Measurements from ENCODE around the gene RPL28. TPM values are rescaled to one million over a fixed set of nuclear protein-coding genes. Genes with fewer than 3 reads are reported as not detected.
A peak's percentile ranks its signal among the peaks of the same experiment; 100 is the strongest.

The RPL28 gene
- total RNA-seq, 4 donors from 2014 or later: 116 to 394 (median 283) TPM

DNA sequence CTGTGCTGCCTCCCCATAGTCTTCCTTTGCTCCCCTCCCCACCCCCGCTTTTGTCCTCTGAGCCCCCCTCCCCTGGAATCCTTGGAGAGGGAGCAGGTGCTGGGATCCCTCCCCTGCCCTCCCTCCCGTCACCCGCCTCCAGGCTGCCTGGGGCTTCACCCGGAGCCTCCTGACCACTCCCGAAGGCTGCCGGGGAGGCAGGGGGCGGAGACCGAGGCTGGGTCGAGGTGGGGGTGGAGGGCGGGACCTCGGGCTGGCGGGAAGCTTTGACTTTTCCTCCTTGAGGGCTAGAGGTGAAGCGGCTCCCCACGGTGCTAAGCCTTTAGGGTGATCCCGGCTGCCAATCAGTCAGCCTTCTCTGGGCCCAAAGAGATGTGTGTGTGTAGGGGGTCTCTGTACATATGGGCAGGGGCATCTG lies 44.6 kb upstream of the RPL28 start:
- Histone ChIP-seq H3K4me3 (peak overlapping the region; percentile 70 to 94 (median 80)), H3K9me3 (no peaks in the 10 kb centered on the region), H3K27ac (peak overlapping the region; percentile 31 to 98 (median 94)), H3K36me3 (peaks cover 0 to 22% (median 0%) of the 10 kb centered on the region in 3 donors), H3K27me3 (no peaks in the 10 kb centered on the region), H3K4me1 (peaks cover 0 to 21% (median 14%) of the 10 kb centered on the region in 4 donors)
- DNase-seq: peak; percentile 26 to 84 (median 83)
- TF ChIP-seq, protein P1, sequence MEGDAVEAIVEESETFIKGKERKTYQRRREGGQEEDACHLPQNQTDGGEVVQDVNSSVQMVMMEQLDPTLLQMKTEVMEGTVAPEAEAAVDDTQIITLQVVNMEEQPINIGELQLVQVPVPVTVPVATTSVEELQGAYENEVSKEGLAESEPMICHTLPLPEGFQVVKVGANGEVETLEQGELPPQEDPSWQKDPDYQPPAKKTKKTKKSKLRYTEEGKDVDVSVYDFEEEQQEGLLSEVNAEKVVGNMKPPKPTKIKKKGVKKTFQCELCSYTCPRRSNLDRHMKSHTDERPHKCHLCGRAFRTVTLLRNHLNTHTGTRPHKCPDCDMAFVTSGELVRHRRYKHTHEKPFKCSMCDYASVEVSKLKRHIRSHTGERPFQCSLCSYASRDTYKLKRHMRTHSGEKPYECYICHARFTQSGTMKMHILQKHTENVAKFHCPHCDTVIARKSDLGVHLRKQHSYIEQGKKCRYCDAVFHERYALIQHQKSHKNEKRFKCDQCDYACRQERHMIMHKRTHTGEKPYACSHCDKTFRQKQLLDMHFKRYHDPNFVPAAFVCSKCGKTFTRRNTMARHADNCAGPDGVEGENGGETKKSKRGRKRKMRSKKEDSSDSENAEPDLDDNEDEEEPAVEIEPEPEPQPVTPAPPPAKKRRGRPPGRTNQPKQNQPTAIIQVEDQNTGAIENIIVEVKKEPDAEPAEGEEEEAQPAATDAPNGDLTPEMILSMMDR (IDR thresholded peaks at IDR 0.05): no peak
- no peak for TF ChIP-seq POLR2A (IDR thresholded peaks at IDR 0.05)

DNA sequence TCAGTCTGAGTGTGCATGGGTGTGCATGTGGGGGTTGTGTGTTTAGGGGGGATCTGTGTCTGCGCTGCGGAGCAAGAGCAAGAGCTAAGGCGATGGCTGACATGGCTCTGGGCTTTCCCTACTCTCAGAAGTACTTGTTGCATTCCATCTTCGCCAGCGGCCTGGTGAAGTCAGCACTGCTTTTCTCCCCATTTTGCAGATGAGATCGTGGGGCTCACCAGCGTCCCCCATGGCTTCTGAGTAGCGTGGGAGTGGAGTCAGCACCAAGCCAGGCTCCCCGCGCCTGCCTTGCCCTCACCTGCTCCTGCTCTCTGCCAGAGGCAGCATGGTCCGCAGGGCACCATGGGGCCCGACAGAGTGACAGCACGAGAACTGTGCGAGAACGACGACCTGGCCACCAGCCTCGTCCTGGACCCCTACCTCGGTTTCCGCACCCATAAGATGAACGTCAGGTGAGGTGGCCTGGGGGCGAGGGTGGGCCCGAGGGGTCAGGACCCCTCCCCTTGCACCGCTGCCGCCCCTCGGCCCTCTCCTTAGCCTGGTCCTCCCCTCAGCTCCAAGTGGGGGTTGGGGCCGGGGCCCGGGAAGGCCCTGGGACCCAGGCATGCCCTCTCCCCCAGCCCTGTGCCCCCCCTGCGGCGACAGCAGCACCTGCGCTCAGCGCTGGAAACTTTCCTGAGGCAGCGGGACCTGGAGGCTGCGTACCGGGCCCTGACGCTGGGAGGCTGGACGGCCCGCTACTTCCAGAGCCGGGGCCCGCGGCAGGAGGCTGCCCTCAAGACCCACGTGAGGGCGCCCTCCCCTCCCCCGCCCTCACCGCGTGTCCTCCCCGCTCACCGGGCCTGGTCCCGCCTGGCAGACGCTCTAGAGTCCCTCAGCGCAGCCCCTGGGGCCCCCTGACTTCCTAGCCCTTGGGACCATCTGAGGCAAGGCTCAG lies 43.9 kb upstream of the RPL28 start:
- peaks cover 0 to 21% (median 14%) of the 10 kb centered on the region in 4 donors for H3K4me1 ChIP-seq
- H3K36me3 ChIP-seq: peaks cover 0 to 28% (median 0%) of the 10 kb centered on the region in 3 donors
- DNase-seq: no peak
- peak overlapping the region in 1 of 4 donors; percentile 70 for H3K4me3 ChIP-seq
- no peak overlapping the region for H3K27ac ChIP-seq
- TF ChIP-seq POLR2A (IDR thresholded peaks at IDR 0.05): no peak
- TF ChIP-seq, protein P1 (IDR thresholded peaks at IDR 0.05): no peak
- no peaks in the 10 kb centered on the region for H3K27me3 ChIP-seq
- no peaks in the 10 kb centered on the region for H3K9me3 ChIP-seq

DNA sequence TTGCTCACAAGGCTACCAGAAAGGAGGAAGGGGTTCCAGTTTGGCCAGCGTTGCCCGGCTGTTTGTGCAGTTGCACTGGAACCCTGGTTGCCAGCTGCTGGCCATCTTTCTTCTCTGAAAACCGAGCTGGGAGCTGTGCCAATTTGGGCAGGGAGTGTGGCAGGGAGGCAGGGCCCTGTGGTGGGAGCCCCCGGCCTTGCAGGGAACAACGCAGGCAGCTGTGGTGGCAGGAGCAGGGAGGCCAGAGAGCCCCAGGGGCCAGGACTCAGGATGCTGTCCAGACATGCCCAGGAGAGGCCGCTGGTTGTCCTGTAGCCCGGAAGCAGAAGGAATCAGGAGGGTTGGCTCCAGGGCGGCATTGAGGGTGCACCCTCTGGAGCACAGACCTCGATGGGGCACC lies 41.3 kb upstream of the RPL28 start:
- H3K27me3 ChIP-seq: no peaks in the 10 kb centered on the region
- H3K36me3 ChIP-seq: peaks cover 0 to 30% (median 0%) of the 10 kb centered on the region in 3 donors
- no peak for DNase-seq
- H3K27ac ChIP-seq: no peak overlapping the region
- H3K4me3 ChIP-seq: no peak overlapping the region
- H3K4me1 ChIP-seq: peaks cover 0 to 21% (median 11%) of the 10 kb centered on the region in 4 donors
- TF ChIP-seq POLR2A (IDR thresholded peaks at IDR 0.05): no peak
- TF ChIP-seq, protein P1 (IDR thresholded peaks at IDR 0.05): no peak
- no peaks in the 10 kb centered on the region for H3K9me3 ChIP-seq

DNA sequence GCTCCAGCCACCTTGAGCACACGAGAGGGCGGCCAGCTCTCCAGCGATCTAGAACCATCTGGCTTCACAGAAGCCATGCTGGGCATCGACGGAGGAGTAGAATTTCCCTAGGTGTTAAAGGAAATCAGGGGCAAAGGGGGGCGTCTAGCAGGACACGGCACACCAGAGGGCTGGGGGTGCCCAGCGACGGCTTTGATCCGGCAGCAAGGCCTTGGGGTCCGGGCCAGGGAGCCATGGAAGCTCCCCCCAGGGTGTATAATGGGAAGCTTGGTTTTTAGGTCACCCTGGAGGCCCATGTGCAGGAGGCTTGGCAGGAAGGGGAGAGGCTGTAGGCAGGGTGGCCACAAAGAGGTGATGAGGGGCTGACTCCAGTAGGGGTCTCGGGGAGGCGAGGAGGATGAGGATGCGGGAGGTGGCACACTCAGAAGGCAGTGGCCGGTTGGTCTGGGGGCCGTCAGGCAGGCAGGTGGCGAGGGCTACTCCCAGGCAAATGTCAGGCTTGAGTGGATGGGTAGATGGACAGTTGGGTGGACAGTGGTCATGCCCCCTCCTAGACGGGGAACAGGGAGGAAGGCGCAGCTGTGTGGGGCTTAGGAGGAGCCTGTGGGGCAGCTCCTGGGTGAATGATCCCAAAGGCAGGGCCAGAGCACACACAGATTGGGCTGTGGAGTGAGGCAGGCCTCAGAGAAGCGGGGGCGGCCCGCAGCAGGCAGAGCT lies 40.5 kb upstream of the RPL28 start:
- Histone ChIP-seq H3K4me3 (no peak overlapping the region), H3K4me1 (peaks cover 0 to 21% (median 10%) of the 10 kb centered on the region in 4 donors), H3K27ac (no peak overlapping the region), H3K27me3 (no peaks in the 10 kb centered on the region), H3K9me3 (no peaks in the 10 kb centered on the region), H3K36me3 (peaks cover 0 to 30% (median 0%) of the 10 kb centered on the region in 3 donors)
- DNase-seq: no peak
- TF ChIP-seq, protein P1 (IDR thresholded peaks at IDR 0.05): no peak
- TF ChIP-seq POLR2A (IDR thresholded peaks at IDR 0.05): no peak

DNA sequence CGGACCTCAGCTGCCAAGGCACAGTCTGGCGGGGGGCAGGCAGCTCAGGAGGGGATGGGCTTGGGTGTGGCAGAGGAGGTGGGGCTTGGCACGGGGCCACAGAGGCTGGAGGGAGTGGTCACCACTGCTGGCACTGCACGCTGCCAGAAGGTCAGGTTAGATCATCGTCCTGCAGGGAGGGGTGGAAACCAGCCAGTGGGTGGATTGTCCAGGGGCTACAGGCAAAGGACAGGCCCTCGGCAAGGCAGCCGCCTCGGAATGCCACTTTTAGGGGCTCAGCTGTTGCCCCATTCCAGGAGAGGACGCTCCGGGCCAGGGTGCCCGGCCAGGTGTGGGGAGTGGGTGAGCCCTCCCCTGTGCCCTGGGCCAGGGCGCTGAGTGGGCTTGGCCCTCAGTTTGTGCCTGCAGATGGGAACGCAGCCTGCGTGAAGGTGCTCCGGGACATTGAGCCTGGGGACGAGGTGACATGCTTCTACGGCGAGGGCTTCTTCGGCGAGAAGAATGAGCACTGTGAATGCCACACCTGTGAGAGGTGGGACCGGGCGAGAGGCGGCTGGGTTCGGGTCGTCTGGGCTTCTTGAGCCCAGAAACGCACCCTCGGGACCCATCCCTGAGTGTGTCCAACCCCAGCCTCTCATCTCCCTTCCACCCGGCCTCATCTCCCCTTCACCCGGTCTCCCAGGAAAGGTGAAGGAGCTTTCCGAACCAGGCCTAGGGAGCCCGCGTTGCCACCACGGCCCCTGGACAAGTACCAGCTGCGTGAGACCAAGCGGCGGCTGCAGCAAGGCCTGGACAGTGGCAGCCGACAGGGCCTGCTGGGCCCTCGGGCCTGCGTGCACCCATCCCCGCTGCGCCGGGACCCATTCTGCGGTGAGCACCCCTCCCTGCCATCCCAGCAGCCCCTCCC lies 39.7 kb upstream of the RPL28 start:
- H3K4me1 ChIP-seq: peaks cover 0 to 13% (median 2%) of the 10 kb centered on the region in 4 donors
- H3K27me3 ChIP-seq: no peaks in the 10 kb centered on the region
- TF ChIP-seq, protein P1 (IDR thresholded peaks at IDR 0.05): no peak
- TF ChIP-seq POLR2A (IDR thresholded peaks at IDR 0.05): no peak
- H3K4me3 ChIP-seq: no peak overlapping the region
- H3K36me3 ChIP-seq: peaks cover 0 to 30% (median 0%) of the 10 kb centered on the region in 3 donors
- H3K9me3 ChIP-seq: no peaks in the 10 kb centered on the region
- H3K27ac ChIP-seq: no peak overlapping the region
- peak in 2 of 3 donors; percentile 62 to 70 for DNase-seq
